ENCODE data around the gene MTUS2.

Gene MTUS2

DNA sequence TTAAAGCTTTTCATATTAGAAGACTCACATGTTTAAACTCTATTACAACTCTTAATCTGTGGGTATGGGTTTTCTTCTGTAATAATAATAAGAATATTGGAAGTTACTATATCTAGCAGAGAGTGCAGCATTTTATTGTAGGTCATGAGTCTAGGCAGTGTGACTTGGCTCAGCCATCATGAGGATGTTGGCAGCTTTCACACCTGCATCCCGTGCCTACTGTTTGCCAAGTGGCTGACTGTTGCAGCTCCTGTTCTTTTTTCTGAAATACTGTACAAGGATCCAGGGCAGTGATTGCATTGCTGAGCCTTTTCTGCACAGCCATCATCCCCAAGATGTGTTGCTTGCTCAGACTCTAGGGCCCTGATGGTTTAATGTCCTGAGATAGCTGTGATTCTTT is 47.4 kb downstream of the MTUS2 start:
- DNase-seq (ENCODE audit: insufficient read length, low spot score): no peak
- no peak for FAIRE-seq
- TF ChIP-seq POU2F2 (IDR thresholded peaks at IDR 0.05; ENCODE audit: low read depth, low read length) (no peak), POLR2A (IDR thresholded peaks at IDR 0.05; ENCODE audit: low read depth, low read length) (no peak), PAX5 (IDR thresholded peaks at IDR 0.05; ENCODE audit: insufficient read depth, low read length, severe bottlenecking) (no peak)

DNA sequence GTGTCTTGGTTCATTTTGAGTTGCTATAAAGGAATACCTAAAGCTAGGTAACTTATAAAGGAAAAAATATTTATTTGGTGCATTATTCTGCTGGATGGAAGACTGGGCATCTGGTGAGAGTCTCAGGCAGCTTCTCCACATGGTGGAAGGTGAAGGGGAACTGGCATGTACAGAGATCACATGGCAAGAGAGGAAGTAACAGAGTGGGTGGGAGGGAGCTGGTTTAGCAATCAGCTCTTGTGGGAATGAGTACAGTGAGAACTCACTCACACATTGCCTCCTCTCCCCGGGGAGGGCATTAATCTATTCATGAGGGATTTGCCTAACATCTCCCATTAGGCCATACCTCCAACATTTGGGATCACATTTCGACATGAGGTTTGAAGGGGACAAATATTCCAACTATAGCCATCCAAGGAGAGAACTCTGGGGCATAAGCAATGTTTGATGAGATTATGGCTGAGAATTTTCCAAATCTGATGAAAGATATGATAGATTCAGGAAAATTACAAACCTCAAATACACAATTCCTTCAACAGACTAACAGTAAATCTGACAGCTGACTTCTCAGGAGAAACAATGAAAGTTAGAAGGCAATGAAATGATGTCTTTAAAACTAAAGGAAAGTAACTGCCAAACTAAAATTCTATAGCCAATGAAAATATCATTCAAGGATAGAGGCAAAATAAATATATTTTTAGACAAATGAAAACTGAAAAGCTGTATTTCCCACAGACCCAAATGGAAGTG is 52.5 kb downstream of the MTUS2 start:
- FAIRE-seq (no peak), DNase-seq (ENCODE audit: insufficient read length, low spot score) (no peak)
- TF ChIP-seq POLR2AphosphoS5 (IDR thresholded peaks at IDR 0.05; ENCODE audit: low read depth, low read length) (no peak), SPI1 (IDR thresholded peaks at IDR 0.05; ENCODE audit: low read depth, low read length) (no peak), POU2F2 (IDR thresholded peaks at IDR 0.05; ENCODE audit: low read depth, low read length) (no peak), TAF1 (IDR thresholded peaks at IDR 0.05; ENCODE audit: low read depth, low read length) (no peak), POLR2A (IDR thresholded peaks at IDR 0.05; ENCODE audit: low read depth, low read length) (no peak), PAX5 (IDR thresholded peaks at IDR 0.05; ENCODE audit: insufficient read depth, low read length, severe bottlenecking) (no peak)

DNA sequence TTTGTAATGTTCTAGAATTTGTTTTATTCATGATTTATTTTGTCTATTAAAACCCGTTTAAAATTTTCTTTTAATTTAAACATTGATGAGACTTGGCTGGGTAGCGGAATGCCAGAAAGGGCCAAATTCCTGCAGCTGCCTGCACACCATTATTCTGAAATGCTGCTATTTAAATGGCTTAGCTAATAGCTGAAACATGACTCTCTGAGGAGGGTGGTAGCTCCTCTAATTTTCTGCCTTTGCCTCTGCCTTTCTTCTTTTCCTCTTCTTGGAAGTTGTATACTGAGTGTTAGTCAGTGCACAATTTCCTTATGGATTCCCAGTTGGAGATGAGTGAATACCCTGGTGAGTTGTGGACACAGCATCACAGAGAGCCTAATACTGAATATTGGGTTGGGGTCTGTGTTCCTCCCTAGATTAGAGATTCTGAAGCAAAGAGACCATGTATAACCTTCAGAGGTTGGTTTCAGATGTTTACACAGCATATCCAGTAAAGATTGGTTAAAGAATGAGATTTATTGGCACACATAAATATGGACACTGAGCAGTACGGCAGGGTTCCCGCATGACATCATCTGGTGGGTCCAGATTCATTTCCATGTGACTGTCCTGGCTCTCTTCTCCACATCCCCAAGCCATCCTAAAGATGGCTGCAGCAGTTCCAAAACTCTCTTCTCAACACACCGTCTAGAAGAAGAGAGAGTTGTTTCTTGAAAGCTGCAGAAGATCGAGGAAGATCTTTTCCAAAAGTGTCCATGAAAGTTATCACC is 55.9 kb downstream of the MTUS2 start:
- no peak for TF ChIP-seq SPI1 (IDR thresholded peaks at IDR 0.05; ENCODE audit: low read depth, low read length)
- TF ChIP-seq POLR2A (IDR thresholded peaks at IDR 0.05; ENCODE audit: low read depth, low read length): no peak
- no peak for TF ChIP-seq PAX5 (IDR thresholded peaks at IDR 0.05; ENCODE audit: insufficient read depth, low read length, severe bottlenecking)
- no peak for TF ChIP-seq POLR2AphosphoS5 (IDR thresholded peaks at IDR 0.05; ENCODE audit: low read depth, low read length)
- TF ChIP-seq TAF1 (IDR thresholded peaks at IDR 0.05; ENCODE audit: low read depth, low read length): no peak
- no peak for TF ChIP-seq POU2F2 (IDR thresholded peaks at IDR 0.05; ENCODE audit: low read depth, low read length)
- FAIRE-seq: no peak
- no peak for DNase-seq (ENCODE audit: insufficient read length, low spot score)

DNA sequence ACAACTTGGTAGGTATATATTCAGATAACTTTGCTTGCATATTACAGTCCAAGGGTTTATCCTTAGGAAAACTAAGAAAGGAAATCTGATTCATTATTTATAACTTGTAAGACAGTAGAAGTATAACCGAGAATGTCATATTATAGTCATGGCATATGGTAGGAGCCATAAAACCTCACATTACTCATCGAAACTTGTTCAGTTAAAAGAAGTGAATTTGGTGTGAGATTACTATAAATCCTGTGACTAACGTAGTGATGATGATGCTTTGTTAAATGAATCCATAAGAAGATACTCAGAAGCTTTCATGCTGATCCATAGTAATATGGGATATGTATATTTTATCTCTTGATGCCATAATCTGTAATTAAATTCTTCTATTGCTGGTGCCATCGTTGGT is 57.3 kb downstream of the MTUS2 start:
- FAIRE-seq: no peak
- no peak for DNase-seq (ENCODE audit: insufficient read length, low spot score)
- no peak for TF ChIP-seq SPI1 (IDR thresholded peaks at IDR 0.05; ENCODE audit: low read depth, low read length)
- no peak for TF ChIP-seq POLR2AphosphoS5 (IDR thresholded peaks at IDR 0.05; ENCODE audit: low read depth, low read length)
- TF ChIP-seq TAF1 (IDR thresholded peaks at IDR 0.05; ENCODE audit: low read depth, low read length): no peak
- no peak for TF ChIP-seq PAX5 (IDR thresholded peaks at IDR 0.05; ENCODE audit: insufficient read depth, low read length, severe bottlenecking)
- no peak for TF ChIP-seq POU2F2 (IDR thresholded peaks at IDR 0.05; ENCODE audit: low read depth, low read length)
- TF ChIP-seq POLR2A (IDR thresholded peaks at IDR 0.05; ENCODE audit: low read depth, low read length): no peak

DNA sequence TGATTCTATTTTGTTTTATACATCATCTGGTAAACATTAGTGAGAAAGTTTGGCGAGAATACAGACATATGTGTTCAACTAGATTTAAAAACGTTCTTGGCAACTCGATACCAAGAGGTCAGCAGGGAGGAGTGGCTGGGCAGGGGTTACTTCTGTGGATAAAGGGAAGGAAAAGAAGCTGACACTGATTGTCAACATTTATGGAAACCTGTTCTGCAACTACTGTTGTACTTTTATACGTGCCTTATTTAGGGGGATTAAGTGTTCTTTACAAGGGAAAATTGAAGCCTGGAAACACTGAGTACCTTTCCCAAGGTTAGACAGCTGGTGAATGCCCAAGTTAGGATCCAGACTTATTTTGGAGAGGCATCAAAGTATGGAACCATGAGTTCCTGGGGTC is 65.0 kb downstream of the MTUS2 start:
- TF ChIP-seq PAX5 (IDR thresholded peaks at IDR 0.05; ENCODE audit: insufficient read depth, low read length, severe bottlenecking) (no peak), POLR2AphosphoS5 (IDR thresholded peaks at IDR 0.05; ENCODE audit: low read depth, low read length) (no peak), SPI1 (IDR thresholded peaks at IDR 0.05; ENCODE audit: low read depth, low read length) (no peak), POU2F2 (IDR thresholded peaks at IDR 0.05; ENCODE audit: low read depth, low read length) (no peak), POLR2A (IDR thresholded peaks at IDR 0.05; ENCODE audit: low read depth, low read length) (no peak), TAF1 (IDR thresholded peaks at IDR 0.05; ENCODE audit: low read depth, low read length) (no peak)
- FAIRE-seq (no peak), DNase-seq (ENCODE audit: insufficient read length, low spot score) (no peak)

DNA sequence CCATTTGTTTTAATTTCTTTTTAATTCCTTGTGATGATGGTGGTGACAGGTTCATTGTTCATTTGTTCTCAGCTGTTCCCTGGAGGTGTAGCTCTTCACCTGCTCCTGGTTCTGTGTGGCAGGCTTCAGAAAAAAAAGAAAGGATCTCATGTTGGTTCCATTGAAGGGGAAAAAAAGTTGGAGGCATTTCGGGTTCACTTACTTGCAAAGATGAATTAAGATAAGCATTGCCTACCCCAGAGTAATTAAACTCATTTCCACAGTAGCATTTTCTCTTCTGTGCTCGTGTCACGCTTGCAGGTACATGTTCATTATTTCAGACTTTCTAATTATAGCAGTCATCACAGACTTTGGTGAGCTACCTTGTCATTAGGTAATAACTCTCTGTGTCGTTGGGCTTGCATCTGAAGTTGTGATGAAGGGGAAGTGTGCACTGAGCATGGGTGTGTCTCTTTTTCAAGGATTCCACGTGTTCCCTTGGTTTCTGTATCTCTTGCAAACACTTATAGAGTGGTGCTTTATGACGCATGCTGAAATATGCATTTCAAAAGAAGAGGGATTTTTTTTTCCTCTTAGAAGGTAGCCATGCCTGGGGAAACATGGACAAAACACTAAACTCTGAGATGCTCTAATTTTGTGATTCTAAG is 69.1 kb downstream of the MTUS2 start:
- FAIRE-seq: no peak
- no peak for DNase-seq (ENCODE audit: insufficient read length, low spot score)
- no peak for TF ChIP-seq POLR2AphosphoS5 (IDR thresholded peaks at IDR 0.05; ENCODE audit: low read depth, low read length)
- no peak for TF ChIP-seq SPI1 (IDR thresholded peaks at IDR 0.05; ENCODE audit: low read depth, low read length)
- TF ChIP-seq POLR2A (IDR thresholded peaks at IDR 0.05; ENCODE audit: low read depth, low read length): no peak
- no peak for TF ChIP-seq TAF1 (IDR thresholded peaks at IDR 0.05; ENCODE audit: low read depth, low read length)
- TF ChIP-seq PAX5 (IDR thresholded peaks at IDR 0.05; ENCODE audit: insufficient read depth, low read length, severe bottlenecking): no peak

DNA sequence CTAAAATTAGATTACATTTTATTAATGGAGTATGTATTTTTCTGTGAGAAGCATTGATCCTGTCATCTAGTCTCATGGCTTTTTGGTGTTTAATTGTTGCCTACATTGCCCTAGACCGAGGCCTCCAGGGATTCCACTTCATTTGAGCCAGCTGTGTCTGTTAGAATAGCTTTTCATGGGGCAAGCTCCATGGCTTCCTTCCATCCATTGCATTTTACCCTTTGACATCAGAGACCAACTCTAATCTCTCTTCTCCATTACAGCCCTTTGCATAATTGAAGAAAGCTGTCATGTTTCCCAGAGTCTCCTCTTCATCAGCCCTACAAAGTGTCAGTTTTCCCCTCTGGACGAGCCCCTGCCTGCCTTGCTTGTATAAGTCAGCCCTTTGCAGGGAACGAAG is 70.6 kb downstream of the MTUS2 start:
- TF ChIP-seq SPI1 (IDR thresholded peaks at IDR 0.05; ENCODE audit: low read depth, low read length): no peak
- FAIRE-seq (no peak), DNase-seq (ENCODE audit: insufficient read length, low spot score) (no peak)

DNA sequence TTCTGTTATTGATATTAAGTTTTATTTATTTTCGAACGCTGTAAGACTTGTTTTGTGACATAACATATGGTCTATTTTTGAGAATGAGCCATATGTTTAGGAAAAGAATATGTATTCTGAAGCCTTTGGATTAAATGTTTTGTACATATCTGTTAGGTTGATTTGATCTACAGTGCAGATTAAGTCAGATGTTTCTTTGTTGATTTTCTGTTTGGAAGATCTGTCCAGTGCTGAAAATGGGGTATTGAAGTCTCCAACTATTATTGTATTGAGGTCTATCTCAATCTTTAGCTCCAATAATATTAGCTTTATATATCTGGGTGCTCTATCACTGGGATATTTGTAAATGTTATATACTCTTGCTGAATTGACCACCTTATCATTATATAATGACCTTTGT is 97.9 kb downstream of the MTUS2 start:
- FAIRE-seq: no peak
- TF ChIP-seq SPI1 (IDR thresholded peaks at IDR 0.05; ENCODE audit: low read depth, low read length): no peak
- no peak for TF ChIP-seq POU2F2 (IDR thresholded peaks at IDR 0.05; ENCODE audit: low read depth, low read length)
- TF ChIP-seq TAF1 (IDR thresholded peaks at IDR 0.05; ENCODE audit: low read depth, low read length): no peak
- TF ChIP-seq POLR2AphosphoS5 (IDR thresholded peaks at IDR 0.05; ENCODE audit: low read depth, low read length): no peak
- no peak for TF ChIP-seq POLR2A (IDR thresholded peaks at IDR 0.05; ENCODE audit: low read depth, low read length)
- no peak for TF ChIP-seq PAX5 (IDR thresholded peaks at IDR 0.05; ENCODE audit: insufficient read depth, low read length, severe bottlenecking)
- no peak for DNase-seq (ENCODE audit: insufficient read length, low spot score)

DNA sequence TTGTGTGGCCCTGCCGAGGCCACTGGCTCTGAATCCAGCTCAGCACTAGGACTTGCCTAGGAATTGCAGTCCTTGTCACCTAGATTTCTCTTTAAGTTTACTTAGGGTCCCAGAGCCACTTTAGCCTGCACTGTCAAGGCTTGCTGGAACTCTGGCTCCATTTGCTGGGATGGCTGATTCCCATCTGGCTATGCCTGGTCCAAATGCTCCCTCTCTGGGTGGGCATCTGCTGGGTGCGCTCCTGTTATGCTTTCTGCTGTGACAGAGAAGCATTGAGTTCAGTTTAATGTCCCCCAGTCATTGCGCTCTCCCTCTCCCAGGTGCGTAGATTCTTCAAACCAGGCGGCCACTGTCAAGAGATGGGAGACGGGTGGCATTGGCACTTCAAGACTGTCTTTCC is 102.2 kb downstream of the MTUS2 start:
- FAIRE-seq (no peak), DNase-seq (ENCODE audit: insufficient read length, low spot score) (no peak)
- TF ChIP-seq PAX5 (IDR thresholded peaks at IDR 0.05; ENCODE audit: insufficient read depth, low read length, severe bottlenecking) (no peak), TAF1 (IDR thresholded peaks at IDR 0.05; ENCODE audit: low read depth, low read length) (no peak), SPI1 (IDR thresholded peaks at IDR 0.05; ENCODE audit: low read depth, low read length) (no peak), POLR2AphosphoS5 (IDR thresholded peaks at IDR 0.05; ENCODE audit: low read depth, low read length) (no peak), POU2F2 (IDR thresholded peaks at IDR 0.05; ENCODE audit: low read depth, low read length) (no peak)
